ENCODE measurements around the gene RELN.

DNA sequence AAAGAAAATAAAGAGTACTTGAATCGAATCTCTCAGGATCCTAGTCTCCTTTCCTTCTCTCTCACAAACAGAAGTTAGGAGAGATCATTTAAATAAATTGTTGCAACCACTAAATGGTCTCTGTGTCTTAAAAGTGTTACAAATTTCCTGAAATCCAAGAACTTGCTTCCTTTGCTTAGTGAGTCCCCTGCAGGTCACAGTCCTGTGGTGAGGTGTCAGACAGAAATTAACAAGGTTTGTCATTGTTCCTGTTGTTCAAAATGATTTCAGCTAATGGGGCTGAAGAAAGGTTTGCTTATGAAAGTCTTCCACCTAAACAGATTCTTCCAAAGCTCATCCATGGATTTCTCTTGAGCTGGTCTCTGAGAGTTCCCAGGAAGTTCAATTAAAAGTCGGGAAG lies 391.9 kb downstream of the RELN start:
- TF ChIP-seq, protein P1, sequence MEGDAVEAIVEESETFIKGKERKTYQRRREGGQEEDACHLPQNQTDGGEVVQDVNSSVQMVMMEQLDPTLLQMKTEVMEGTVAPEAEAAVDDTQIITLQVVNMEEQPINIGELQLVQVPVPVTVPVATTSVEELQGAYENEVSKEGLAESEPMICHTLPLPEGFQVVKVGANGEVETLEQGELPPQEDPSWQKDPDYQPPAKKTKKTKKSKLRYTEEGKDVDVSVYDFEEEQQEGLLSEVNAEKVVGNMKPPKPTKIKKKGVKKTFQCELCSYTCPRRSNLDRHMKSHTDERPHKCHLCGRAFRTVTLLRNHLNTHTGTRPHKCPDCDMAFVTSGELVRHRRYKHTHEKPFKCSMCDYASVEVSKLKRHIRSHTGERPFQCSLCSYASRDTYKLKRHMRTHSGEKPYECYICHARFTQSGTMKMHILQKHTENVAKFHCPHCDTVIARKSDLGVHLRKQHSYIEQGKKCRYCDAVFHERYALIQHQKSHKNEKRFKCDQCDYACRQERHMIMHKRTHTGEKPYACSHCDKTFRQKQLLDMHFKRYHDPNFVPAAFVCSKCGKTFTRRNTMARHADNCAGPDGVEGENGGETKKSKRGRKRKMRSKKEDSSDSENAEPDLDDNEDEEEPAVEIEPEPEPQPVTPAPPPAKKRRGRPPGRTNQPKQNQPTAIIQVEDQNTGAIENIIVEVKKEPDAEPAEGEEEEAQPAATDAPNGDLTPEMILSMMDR (IDR thresholded peaks at IDR 0.05), result no peak
- no peak for TF ChIP-seq POLR2AphosphoS5 (IDR thresholded peaks at IDR 0.05)
